GM23338 (cell line): Measurements from ENCODE around the gene MPP1. TPM values are rescaled to one million over a fixed set of nuclear protein-coding genes. Genes with fewer than 3 reads are reported as not detected.

Experiments used
- ATAC-seq: fragments of 200-7000 bp; cut with Tn5 transposase; 3 replicates; pipeline ENCODE4 v1.9.1; 2020
- DNase-seq: peaks from one replicate; pipeline ENCODE4 v3.0.0-alpha.2; 2015; ENCODE audit warnings: low spot score
- H2AFZ ChIP-seq: fragments of 200-600 bp; sonication (generic); 2 replicates; pipeline ENCODE4 v1.8.0; 2016; ENCODE audit warnings: antibody characterized with exemption, mild to moderate bottlenecking, moderate library complexity
- H3F3A ChIP-seq: fragments of 200-600 bp; sonication (generic); replicated peaks from 2 replicates; pipeline ENCODE4 v1.8.0; 2017; ENCODE audit warnings: antibody characterized with exemption, mixed run types, low read depth
- H3K27ac ChIP-seq: fragments of 200-600 bp; sonication (generic); 2 replicates; pipeline ENCODE4 v1.6.1; 2016; ENCODE audit warnings: low read depth
- H3K27me3 ChIP-seq: fragments of 200-600 bp; sonication (generic); 2 replicates; pipeline ENCODE4 v1.8.0; 2016; ENCODE audit warnings: mild to moderate bottlenecking, mixed run types, moderate library complexity; ENCODE audit not compliant: insufficient read depth
- H3K36me3 ChIP-seq: fragments of 200-600 bp; sonication (generic); 2 replicates; pipeline ENCODE4 v1.8.0; 2016; ENCODE audit warnings: mild to moderate bottlenecking; ENCODE audit not compliant: insufficient read depth
- H3K4me1 ChIP-seq: fragments of 200-600 bp; sonication (generic); 2 replicates; pipeline ENCODE4 v1.8.0; 2016; ENCODE audit warnings: mild to moderate bottlenecking, moderate library complexity; ENCODE audit not compliant: insufficient read depth
- H3K4me2 ChIP-seq: fragments of 200-600 bp; sonication (generic); 2 replicates; pipeline ENCODE4 v1.7.1; 2017; ENCODE audit warnings: mixed run types
- H3K4me3 ChIP-seq: fragments of 200-600 bp; sonication (generic); 2 replicates; pipeline ENCODE4 v1.6.1; 2016; ENCODE audit warnings: mixed run types
- H3K79me2 ChIP-seq: fragments of 200-600 bp; sonication (generic); replicated peaks from 2 replicates; pipeline ENCODE4 v1.8.0; 2017; ENCODE audit warnings: mild to moderate bottlenecking; ENCODE audit not compliant: insufficient read depth
- H3K9me2 ChIP-seq: fragments of 200-600 bp; sonication (generic); 2 replicates; pipeline ENCODE4 v1.8.0; 2017; ENCODE audit not compliant: insufficient read depth
- H4K20me1 ChIP-seq: fragments of 200-600 bp; sonication (generic); replicated peaks from 2 replicates; pipeline ENCODE4 v1.8.0; 2017; ENCODE audit warnings: mild to moderate bottlenecking; ENCODE audit not compliant: insufficient read depth
- H3K27ac Mint-ChIP-seq: 2 replicates; pipeline ENCODE4 v1.8.0; 2020; ENCODE audit warnings: inconsistent platforms, mild to moderate bottlenecking, moderate library complexity, mixed read lengths
- H3K27me3 Mint-ChIP-seq: 3 replicates; pipeline ENCODE4 v1.8.0; 2022; ENCODE audit warnings: low read depth, mild to moderate bottlenecking, moderate library complexity, mixed read lengths, inconsistent platforms; ENCODE audit not compliant: insufficient read depth, poor library complexity
- H3K36me3 Mint-ChIP-seq: 3 replicates; pipeline ENCODE4 v1.8.0; 2021; ENCODE audit warnings: low read depth, mild to moderate bottlenecking, inconsistent platforms, moderate library complexity, mixed read lengths
- H3K4me1 Mint-ChIP-seq: 3 replicates; pipeline ENCODE4 v1.8.0; 2020; ENCODE audit warnings: mild to moderate bottlenecking, inconsistent platforms, mixed read lengths
- H3K4me3 Mint-ChIP-seq: 3 replicates; pipeline ENCODE4 v1.8.0; 2021; ENCODE audit warnings: moderate library complexity, mild to moderate bottlenecking, inconsistent platforms, mixed read lengths
- H3K9me3 Mint-ChIP-seq: 3 replicates; pipeline ENCODE4 v1.8.0; 2020; ENCODE audit warnings: moderate library complexity, mild to moderate bottlenecking, inconsistent platforms, mixed read lengths
- CREB1 ChIP-seq: fragments of 250-450 bp; sonication (Bioruptor Pico); IDR thresholded peaks from 2 replicates; pipeline ENCODE4 v1.5.0; 2020; ENCODE audit warnings: low read depth, mild to moderate bottlenecking, moderate library complexity
- EZH2 ChIP-seq: fragments of 200-600 bp; sonication (generic); IDR thresholded peaks from one replicate; pipeline ENCODE4 v1.8.0; 2017; ENCODE audit warnings: antibody characterized with exemption, mild to moderate bottlenecking, low read depth; ENCODE audit not compliant: unreplicated experiment
- JUNB ChIP-seq: IDR thresholded peaks from one replicate; pipeline ENCODE4 v1.6.1; 2016; ENCODE audit warnings: antibody characterized with exemption; ENCODE audit not compliant: unreplicated experiment
- POLR2AphosphoS5 ChIP-seq: IDR thresholded peaks from 2 replicates; pipeline ENCODE4 v1.6.1; 2016; ENCODE audit warnings: antibody characterized with exemption, low read depth
- STAT1 ChIP-seq: IDR thresholded peaks from one replicate; pipeline ENCODE4 v1.6.1; 2016; ENCODE audit warnings: antibody characterized with exemption; ENCODE audit not compliant: unreplicated experiment
- polyA plus RNA-seq: library from polyadenylated mRNA; unstranded; fragments of >200 nt; fragmentation: Nextera tagmentation; extraction: Ambion mirVana; gene quantifications from 2 replicates; pipeline ENCODE4 v1.2.1, GENCODE V29; 2016
- total RNA-seq: library from RNA; depleted of rRNA; stranded (reverse); fragments of >200 nt; shearing (Covaris generic); gene quantifications from 2 replicates; pipeline ENCODE4 v1.2.3, GENCODE V29; 2014
- TF ChIP-seq, protein P1 (sequence below): IDR thresholded peaks from 2 replicates; pipeline ENCODE4 v1.6.1; 2016; ENCODE audit warnings: antibody characterized with exemption
- TF ChIP-seq, protein P2 (sequence below): IDR thresholded peaks from one replicate; pipeline ENCODE4 v1.6.1; 2018; ENCODE audit warnings: antibody characterized with exemption; ENCODE audit not compliant: unreplicated experiment
- TF ChIP-seq, protein P3 (sequence below), 2 experiments: fragments of 200-600 bp in 1 of 2; sonication (generic) in 1 of 2; conservative IDR thresholded peaks; 2 replicates each; pipeline versions ENCODE4 v1.5.1 to v1.6.1; 2016 to 2017; ENCODE audit warnings: antibody characterized with exemption in 2 of 2, low read depth in 2 of 2, mild to moderate bottlenecking in 2 of 2, moderate library complexity in 1 of 2

MPP1 gene
- total and polyA plus RNA-seq, 2 experiments from 2014 or later: 18.7 to 27.2 TPM

DNA sequence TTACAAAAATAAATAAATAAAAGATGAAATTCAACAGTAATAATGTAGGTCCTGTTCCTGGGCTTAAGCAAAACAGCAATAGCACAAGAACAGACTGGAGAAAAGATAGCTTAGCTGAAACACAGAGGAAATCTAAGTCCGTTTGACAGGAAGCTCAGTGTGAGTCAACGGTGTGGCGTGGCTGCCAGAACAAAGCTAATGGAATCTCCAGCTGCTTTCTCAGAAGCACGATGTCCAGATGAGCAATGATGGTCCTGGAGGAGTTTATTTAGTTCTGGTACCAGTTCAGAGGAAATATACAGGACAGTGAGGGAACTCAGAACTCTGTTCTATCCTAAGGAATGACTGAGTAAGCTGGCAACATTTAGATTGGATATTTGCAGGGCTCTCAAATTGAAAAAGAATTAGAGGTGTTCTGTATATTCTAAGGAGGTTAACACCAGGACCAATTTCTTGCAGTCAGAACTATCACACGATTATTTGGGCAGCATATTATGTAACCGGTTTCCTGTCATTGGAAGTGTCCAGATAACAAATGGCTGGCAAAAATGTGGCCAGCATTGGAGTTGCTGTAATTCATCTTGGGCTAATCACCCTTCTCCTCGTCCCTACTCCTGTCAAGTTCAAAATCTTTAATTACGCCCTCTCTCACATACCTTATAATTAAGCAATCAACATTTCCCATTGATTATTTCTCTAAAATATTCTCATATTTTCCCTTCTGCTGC, 67.1 kb downstream of the MPP1 start:
- no peaks in the 10 kb centered on the region for H4K20me1 ChIP-seq
- peaks cover 4% of the 10 kb centered on the region for H3K27me3 Mint-ChIP-seq
- H3K4me3 ChIP-seq: no peak overlapping the region
- H3K27ac Mint-ChIP-seq: no peak overlapping the region
- ATAC-seq (no peak), DNase-seq (no peak)
- no peaks in the 10 kb centered on the region for H3K9me3 Mint-ChIP-seq
- no peaks in the 10 kb centered on the region for H3K36me3 ChIP-seq
- no peaks in the 10 kb centered on the region for H3K36me3 Mint-ChIP-seq
- H3K27me3 ChIP-seq: no peaks in the 10 kb centered on the region
- TF ChIP-seq STAT1 (no peak), JUNB (no peak), POLR2AphosphoS5 (no peak)
- TF ChIP-seq, protein P1, sequence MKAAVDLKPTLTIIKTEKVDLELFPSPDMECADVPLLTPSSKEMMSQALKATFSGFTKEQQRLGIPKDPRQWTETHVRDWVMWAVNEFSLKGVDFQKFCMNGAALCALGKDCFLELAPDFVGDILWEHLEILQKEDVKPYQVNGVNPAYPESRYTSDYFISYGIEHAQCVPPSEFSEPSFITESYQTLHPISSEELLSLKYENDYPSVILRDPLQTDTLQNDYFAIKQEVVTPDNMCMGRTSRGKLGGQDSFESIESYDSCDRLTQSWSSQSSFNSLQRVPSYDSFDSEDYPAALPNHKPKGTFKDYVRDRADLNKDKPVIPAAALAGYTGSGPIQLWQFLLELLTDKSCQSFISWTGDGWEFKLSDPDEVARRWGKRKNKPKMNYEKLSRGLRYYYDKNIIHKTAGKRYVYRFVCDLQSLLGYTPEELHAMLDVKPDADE: no peak
- TF ChIP-seq, protein P2, sequence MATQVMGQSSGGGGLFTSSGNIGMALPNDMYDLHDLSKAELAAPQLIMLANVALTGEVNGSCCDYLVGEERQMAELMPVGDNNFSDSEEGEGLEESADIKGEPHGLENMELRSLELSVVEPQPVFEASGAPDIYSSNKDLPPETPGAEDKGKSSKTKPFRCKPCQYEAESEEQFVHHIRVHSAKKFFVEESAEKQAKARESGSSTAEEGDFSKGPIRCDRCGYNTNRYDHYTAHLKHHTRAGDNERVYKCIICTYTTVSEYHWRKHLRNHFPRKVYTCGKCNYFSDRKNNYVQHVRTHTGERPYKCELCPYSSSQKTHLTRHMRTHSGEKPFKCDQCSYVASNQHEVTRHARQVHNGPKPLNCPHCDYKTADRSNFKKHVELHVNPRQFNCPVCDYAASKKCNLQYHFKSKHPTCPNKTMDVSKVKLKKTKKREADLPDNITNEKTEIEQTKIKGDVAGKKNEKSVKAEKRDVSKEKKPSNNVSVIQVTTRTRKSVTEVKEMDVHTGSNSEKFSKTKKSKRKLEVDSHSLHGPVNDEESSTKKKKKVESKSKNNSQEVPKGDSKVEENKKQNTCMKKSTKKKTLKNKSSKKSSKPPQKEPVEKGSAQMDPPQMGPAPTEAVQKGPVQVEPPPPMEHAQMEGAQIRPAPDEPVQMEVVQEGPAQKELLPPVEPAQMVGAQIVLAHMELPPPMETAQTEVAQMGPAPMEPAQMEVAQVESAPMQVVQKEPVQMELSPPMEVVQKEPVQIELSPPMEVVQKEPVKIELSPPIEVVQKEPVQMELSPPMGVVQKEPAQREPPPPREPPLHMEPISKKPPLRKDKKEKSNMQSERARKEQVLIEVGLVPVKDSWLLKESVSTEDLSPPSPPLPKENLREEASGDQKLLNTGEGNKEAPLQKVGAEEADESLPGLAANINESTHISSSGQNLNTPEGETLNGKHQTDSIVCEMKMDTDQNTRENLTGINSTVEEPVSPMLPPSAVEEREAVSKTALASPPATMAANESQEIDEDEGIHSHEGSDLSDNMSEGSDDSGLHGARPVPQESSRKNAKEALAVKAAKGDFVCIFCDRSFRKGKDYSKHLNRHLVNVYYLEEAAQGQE: no peak
- no peaks in the 10 kb centered on the region for H3K9me2 ChIP-seq
- H2AFZ ChIP-seq: no peak overlapping the region
- H3K4me3 Mint-ChIP-seq: no peak overlapping the region
- peaks cover 4% of the 10 kb centered on the region; the same call in 2 of the 3 replicates for H3K4me1 Mint-ChIP-seq
- no peak overlapping the region for H3K4me2 ChIP-seq
- H3K4me1 ChIP-seq: no peaks in the 10 kb centered on the region
- no peaks in the 10 kb centered on the region for H3K79me2 ChIP-seq
- H3K27ac ChIP-seq: no peak overlapping the region
- H3F3A ChIP-seq: no peaks in the 10 kb centered on the region

DNA sequence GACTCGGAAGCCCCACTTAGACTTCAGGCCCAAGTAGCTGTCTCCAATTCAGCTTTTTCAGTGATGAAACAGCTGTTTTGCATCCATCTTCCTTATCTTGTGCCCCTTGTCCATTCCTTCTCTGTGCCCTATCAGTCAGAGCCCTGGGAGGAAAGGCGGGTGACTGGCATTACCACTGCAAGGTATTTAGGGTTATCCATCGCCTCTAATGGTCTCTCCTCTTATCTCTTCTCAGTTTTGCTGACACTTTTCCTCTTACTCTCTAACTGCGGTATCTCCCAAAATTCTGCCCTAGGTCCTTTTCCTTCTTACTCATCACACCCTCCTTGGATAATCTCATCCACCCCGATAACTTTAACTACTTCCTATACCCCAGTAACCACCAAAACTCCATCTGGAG, 68.1 kb downstream of the MPP1 start:
- peaks cover 4% of the 10 kb centered on the region; the same call in 2 of the 3 replicates for H3K4me1 Mint-ChIP-seq
- H3K4me3 Mint-ChIP-seq: no peak overlapping the region
- Histone ChIP-seq H3K4me3 (no peak overlapping the region), H3K27me3 (no peaks in the 10 kb centered on the region), H3K9me2 (no peaks in the 10 kb centered on the region), H3K4me1 (no peaks in the 10 kb centered on the region), H3K4me2 (no peak overlapping the region), H2AFZ (no peak overlapping the region), H4K20me1 (no peaks in the 10 kb centered on the region), H3K27ac (no peak overlapping the region), H3K79me2 (no peaks in the 10 kb centered on the region), H3F3A (no peaks in the 10 kb centered on the region), H3K36me3 (no peaks in the 10 kb centered on the region)
- TF ChIP-seq STAT1 (no peak), EZH2 (no peak), JUNB (no peak), CREB1 (CRISPR knock-in tag) (no peak)
- TF ChIP-seq, protein P1: no peak
- TF ChIP-seq, protein P3, sequence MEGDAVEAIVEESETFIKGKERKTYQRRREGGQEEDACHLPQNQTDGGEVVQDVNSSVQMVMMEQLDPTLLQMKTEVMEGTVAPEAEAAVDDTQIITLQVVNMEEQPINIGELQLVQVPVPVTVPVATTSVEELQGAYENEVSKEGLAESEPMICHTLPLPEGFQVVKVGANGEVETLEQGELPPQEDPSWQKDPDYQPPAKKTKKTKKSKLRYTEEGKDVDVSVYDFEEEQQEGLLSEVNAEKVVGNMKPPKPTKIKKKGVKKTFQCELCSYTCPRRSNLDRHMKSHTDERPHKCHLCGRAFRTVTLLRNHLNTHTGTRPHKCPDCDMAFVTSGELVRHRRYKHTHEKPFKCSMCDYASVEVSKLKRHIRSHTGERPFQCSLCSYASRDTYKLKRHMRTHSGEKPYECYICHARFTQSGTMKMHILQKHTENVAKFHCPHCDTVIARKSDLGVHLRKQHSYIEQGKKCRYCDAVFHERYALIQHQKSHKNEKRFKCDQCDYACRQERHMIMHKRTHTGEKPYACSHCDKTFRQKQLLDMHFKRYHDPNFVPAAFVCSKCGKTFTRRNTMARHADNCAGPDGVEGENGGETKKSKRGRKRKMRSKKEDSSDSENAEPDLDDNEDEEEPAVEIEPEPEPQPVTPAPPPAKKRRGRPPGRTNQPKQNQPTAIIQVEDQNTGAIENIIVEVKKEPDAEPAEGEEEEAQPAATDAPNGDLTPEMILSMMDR (conservative IDR thresholded peaks at IDR 0.05; ENCODE audit: low read depth in 2 of 2): no peak
- H3K36me3 Mint-ChIP-seq: no peaks in the 10 kb centered on the region
- no peak for ATAC-seq
- H3K27ac Mint-ChIP-seq: no peak overlapping the region
- no peak for DNase-seq
- peaks cover 4% of the 10 kb centered on the region for H3K27me3 Mint-ChIP-seq
- no peaks in the 10 kb centered on the region; the same call in 2 of the 3 replicates for H3K9me3 Mint-ChIP-seq
